HL-60/S4 (cell line): ENCODE measurements around the gene NDUFAF4.

Experiments
- in situ Hi-C: fragments of 300-500 bp; cut with MboI; formaldehyde crosslinking; loops from 2 replicates; pipeline ENCODE4 v1.14.3; 2022; ENCODE audit warnings: low sequenced_read_pairs

NDUFAF4 gene

DNA sequence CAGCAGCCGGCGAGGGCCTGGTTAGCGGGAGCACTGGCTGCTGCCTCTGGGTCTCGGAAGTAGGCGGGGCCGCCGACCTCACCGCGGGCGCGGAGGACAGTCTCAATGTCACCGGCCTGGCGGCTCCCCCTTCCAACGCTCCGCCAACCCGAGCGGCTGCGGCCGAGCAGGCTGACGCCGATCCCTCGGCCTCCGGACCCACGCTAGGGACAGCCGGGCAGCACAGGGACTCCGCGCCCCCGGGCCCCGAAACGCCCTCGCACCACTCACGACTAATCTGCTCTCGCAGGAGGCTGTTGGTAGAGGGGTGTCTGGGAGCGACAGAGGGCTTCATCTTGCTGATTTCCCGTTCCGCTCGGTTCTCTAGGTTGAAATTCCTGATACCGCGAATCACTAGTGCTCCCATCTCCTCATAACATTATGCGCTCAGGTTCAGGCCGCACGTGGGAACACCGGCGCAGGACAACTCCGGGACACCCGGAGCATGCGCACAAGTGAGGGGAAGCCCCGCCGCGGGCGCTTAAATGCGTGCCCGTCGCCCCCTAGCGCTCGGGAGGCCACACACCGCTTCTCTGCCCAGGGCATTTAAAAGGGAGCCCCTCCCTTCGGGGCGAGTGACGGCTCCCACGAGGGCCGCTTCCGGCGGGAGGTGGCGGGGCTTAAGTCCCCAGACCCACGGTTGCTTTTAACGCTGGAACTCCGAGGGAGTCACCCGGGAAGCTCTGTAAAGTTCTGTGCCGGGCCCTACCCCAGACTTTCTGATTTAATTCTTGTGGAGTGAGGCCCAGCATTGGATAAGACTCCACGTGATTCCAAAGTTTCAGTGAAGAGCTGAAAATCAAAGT is at the start of gene NDUFAF4:
NDUFAF4 (minus strand) TSS at position 496 of the 845 bp plus-strand sequence; CDS start at position 406, 90 bp downstream.
- in situ Hi-C loops: no loop called here

DNA sequence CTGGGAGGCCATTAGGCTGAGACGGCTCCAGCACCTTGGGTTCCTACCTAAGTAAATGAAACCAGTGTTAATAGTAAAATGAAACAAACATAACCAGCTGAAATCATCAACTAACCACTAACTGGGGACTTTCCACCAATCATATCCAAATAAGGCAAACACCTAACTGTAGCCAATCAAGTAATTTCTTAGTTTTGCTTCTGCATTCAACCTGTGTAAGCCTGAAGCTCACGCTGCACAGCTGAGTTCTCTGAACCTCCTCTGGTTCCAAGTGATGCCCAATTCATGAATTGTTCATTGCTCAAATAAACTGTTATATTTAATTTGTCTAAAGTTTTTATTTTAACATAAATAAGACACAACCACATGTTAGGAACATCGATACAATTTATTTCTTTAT is 49.4 kb upstream of the NDUFAF4 start:
- in situ Hi-C loops: no loop called here

DNA sequence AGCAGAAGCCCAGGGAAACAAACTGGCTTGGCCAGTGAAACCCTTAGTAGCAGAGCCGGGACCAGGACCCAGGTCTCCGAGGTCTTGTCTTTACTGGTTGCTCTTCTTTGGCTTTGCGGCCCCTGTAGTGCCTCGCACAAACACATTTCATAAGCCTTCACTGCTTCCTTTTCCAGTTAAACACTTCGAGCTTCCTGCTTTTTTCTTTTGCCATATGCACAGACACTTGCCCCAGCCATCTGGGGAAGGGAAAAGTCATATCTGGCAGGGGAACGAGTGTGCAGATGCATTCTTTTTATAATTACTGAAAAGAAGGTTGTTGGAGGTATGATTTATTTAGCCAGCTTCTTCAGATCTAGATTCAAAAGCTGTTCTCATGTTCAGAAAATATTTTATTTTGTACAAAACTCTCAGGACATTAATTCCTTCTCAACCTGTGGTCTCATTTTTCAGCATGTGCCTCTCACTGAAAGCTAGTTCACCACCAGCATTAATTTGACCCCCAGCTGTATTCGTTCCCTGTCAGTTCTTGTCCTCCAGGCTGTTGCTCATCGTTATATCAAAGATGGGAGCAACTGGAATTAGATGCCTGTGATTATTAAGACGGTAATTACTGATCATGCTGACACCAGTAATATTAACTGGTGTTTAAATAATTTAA is 46.0 kb upstream of the NDUFAF4 start:
- in situ Hi-C loops: no loop called here

DNA sequence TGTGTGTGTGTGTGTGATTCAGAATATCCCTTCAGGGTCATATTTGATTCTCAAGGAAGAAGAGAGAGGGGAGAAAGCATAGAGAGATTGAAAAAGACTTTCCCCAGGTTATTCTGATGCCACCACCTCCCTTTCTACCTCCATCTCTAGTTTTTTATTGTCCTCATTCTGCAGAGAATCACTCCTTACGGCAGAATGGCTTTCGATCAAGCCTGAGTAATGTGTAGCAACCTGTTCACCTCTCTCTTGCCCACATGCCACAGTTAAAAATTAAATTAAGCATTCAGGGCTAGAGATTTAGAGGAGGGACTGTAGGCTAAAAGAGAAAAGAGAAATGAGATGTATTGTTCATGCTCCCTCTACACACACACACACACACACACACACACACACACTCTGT is 45.0 kb upstream of the NDUFAF4 start:
- in situ Hi-C loops: no loop called here

DNA sequence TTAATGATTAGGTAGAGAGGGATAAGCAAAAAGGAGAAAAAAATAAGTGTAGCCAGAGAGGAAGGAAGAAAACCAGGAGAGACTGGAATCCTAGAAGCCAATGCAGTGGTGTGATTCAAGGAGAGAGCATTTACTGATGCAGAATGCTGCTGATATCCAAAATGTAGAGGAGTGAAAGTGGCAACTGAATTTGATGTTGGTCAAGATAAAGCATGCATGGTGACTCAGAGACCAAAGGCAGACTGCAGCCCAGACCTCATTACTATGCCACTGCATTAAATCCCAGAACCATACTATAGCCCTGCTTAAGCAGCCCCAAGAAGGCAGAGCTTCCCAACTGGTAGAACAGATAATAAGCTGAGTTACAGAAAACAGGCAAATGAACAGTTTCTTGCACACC is 42.6 kb upstream of the NDUFAF4 start:
- in situ Hi-C loops: no loop called here

DNA sequence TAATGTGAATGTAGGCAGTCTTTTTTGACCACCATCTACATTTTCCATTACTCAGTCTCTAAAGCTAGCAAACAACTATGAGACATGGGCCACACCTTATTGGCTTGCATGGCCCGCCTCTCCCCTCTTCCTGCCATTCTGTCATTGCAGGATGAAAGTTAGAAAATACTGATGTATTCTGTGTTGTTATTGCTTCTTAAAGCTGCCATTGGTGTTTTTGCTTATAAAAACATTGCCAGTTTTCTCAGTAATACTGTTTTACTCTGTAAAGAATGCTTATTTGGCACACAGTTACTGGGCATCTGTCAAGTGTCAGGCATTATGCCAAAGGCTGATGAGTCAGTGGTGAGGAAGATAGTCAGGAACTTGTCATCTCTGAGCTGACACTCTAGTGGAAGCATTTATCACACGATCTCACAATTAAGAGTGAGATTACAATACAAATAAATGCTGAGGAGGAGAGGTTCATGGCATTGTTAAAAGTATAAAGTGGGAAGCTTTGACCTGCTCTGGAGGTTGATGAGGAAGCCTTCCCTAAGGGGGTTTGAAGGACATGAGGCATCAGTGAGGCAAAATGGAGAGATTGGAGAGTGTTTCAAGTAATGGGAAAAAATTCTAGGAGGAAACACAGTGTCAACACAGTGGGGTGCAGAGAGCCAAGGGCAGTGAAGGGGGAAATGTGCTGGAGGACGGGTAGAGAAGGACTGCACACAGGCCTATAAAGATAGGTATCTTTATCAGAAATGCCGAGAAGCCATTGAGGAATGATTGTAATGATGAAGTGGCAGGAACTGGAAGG is 41.5 kb upstream of the NDUFAF4 start:
- in situ Hi-C loops: no loop called here

DNA sequence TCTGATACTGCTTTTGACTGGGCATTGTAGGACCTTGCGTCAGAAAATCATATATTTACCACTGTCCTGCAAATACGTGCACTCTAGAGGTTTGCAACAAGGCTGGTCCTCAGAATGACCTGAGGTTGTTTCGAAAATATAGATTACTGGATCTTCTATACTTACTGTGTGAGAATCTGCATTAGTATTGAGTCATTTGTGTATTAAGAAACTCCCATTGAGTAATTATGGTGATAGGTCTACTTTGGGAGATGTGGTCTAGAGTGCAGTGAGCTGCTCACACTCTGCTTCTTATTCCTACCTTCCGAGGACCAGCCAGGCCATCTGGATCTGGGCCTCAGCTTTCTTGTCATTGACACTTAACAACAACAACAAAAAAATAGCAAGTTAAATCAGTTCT is 36.4 kb upstream of the NDUFAF4 start:
- in situ Hi-C loops: no loop called here

DNA sequence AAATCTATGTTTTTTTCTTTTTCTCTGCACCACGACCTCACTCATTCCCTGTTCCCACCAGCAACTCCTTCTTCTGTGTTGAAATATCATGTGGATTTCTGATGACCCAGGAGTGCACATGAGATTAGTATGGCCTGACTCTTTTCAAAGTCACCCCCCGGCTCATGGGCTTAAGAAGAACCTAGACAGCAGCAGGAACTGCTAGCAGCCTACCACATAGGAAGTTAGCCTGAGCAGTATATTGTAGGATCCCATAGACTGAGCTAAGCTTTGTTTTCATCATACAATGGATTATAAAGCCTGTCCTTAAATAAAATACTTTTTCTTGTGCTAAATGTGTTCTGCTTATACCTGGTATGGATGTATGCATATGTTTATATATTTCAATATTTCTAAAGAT is 33.5 kb upstream of the NDUFAF4 start:
- in situ Hi-C loops: no loop called here

DNA sequence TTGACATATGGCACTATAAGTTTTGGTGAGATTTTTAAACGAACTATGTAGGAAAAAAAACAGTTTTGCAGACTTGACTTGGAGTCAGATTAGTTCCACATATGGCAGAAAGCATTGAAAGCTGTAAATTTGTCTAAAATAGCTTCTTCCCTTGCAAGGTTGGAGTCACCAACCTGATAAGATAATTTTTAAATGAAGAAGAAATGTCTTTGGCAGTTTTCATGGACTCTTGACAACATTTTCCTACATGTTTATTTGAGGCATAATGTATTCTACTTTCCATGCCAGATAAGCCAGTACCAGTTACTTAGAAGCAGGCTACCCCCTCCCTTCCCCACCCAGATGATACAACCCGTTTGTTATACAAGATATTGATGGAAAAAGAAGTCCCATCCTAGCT is 32.0 kb upstream of the NDUFAF4 start:
- in situ Hi-C loops: no loop called here

DNA sequence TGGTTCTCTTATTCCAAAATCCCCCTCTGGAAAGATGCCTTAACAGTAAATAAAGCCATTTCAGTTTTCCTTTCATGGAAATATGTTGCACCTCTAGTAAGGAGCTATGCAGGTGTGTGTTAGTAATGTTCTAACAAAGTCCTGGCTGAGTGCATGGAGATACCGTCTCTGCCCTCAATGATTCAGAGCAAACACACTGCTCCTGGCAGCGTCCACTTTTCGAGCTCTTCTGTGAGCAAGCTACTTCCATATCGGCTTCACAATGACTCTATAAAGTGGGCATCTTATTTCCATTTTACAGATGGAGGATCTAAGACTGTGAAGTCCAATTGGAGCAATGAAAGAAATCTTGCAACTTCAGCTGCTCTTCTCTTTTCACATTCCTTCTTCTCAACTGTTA is 30.0 kb upstream of the NDUFAF4 start:
- in situ Hi-C loops: no loop called here

DNA sequence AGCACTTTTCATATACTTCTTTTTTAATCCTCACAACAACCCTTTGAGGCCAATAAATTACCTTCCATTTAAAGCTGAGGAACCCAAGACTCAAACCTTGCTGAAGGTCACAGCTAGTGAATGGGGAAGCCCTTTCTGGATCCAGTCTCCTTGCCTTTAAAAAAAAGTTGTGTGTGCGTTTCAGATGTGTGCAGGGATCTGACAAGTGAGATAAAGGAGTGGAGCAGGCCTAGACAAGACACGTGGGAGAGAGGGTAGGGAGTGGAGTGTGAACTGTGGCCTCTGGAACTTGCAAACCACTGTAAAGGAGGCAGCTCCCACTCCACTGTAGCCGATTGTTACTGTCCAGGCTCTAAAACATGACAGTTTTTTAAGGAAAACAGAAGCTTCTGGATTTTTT is 28.7 kb upstream of the NDUFAF4 start:
- in situ Hi-C loops: no loop called here

DNA sequence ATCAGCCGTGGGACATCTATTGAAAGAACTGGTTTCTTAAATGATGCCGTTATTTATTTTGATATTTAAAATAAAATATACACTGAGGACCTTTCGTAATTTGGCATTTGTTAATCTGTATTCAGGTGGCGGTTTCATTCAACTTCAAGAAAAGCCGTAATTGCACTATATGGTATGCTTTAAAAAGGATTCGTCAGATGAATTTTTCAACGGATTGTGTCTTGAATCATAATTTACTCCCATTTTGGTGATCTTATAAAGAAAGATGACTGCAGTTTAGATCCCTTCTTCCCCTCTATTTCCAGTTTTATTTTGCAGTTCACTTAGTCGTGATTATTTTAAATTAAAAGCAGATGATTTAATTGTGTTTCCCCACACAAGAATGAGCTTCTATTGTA is 27.6 kb upstream of the NDUFAF4 start:
- in situ Hi-C loops: no loop called here

DNA sequence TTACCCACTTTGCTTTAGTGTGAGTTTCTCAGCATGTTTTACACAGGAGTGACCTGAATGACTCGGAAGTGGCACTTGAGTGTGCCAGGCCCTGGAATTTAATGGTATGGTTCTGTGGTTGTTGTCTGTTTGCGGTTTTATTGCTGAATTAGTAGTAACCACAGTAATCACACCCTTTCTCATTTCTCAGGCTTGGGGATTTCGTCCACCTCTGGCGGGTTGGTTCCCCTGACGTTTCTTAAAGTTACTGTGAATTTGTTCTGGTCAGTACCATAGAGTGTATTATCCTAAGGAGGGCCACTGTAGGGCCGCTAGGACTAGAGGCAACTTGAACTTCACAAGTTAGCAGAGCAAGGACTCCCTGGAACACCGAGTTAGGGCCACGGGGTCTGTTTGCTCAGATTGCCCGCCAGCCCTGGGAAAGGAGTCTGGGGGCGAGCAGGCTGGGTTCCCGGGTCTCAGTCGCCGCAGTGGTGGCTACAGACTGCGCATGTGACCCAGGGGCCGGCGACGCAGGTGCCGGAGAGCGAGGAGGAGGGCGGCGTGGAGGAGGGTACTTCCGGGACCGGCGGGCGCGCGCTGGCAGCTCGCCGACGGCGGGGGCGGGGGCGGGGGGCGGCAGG is 26.3 kb upstream of the NDUFAF4 start:
- in situ Hi-C loops: no loop called here

DNA sequence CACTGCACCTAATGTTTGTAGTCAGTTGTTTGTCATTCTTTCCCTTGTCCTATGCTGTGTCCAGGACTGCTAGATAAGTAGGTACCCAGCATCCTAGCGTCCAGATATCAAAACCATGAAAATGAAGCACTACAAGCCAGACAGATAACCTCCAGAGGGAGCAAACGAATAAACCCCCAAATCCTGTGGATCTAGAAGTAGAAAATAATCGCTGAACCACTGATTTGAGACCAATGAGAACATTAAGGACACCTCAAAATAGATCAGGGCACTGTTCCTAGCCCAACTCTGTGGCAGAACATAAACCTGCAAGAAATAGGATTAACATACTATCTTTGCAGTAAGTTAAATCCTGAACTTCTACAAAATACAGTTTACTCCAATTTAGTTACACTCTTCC is 25.7 kb upstream of the NDUFAF4 start:
- in situ Hi-C loops: no loop called here

DNA sequence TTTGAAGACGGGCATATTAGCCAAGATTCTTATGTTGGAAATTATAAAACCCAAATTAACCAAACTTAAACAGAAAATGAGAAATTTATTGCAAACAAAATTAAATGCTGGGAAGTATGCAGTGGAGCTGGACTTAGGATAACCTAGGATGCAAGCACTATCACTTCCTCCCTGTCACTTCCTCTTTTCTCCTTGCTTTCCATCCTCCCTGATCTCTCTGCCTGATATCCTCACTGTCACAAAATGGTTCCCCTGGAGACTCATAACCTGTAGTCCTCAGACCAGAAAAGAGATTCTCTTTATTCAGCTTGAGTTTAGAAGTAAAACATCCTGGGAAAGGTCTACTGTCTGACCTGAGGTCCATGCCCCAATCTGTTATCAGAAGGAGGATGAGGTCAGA is 19.4 kb upstream of the NDUFAF4 start:
- in situ Hi-C loops: no loop called here

DNA sequence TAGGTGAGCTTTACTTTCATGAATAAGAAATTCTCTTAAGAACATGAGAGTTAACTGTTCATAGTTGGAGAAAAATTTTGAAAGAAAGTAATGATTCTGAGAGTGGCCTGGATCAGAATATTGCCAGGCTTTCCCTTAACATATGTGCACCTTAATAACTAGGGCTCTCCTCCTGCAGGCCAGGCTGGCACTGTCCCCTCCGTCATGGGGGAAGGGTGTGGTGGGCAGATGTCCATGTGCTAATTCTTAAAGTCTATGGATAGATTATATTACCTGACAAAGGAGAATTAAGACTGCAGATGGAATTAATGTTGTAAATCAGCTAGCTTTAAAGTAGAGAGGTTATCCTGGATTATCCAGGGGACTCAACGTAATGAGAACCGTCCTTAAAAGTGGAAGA is 15.9 kb upstream of the NDUFAF4 start:
- in situ Hi-C loops: no loop called here

DNA sequence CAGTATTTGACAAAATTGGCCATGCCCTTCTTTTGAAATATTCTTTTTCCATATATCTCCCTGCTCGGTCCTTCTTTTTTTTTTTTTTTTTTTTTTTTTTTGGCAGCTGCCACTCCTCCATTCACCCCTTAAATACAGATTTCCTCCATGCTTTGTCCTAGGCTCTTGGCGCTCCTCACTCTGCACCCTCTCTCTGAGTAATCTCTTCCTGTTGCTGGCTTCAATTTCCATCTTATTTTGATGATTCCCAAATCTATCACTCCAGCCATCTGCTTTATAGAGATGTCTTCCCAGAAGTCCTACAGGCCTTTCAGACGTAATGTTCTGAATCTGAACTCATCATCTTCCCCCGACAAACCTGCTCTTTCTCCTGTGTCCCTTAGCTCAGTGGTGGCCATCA is 14.1 kb upstream of the NDUFAF4 start:
- in situ Hi-C loops: no loop called here

DNA sequence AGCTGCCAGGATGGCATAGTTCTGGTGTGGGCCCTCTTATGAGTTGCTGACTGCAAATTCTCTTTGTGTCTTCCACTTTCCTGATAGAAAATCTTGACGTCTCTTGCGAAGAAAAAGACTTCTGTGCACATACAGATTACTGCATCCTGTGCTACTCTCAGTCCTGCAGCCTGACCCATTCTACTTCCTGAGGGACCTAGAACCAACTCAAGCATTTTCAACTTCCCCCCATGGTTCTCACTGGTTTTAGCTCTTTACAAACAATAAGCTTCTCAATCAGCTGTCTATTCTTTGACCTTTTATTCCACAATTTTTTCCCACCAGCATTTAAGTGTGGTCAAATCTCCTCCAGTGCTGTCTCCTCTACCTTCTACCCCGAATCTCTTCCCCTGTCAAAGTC is 13.5 kb upstream of the NDUFAF4 start:
- in situ Hi-C loops: no loop called here

DNA sequence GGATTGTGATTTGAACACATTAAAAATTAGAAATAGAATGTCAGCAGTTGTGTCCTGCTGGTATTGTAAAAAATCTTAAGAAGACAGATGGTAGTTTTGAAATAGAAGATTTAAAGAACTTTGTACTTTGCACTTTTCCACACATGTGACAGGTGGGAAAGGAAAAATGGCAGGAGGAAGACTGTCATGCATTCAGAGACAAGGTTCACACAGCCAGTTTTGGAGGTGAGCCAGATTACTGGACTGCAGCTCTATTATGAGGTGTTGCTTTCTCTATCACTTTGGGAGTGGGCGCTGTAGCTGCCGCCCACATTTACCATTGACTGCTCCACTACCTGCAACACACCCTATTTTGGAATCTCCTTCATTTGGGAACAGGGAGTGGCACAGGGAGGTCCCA is 12.1 kb upstream of the NDUFAF4 start:
- in situ Hi-C loops: loop anchor here (10.0 kb wide), 1 partner anchor 145 kb away; no protein-coding TSS in a partner anchor

DNA sequence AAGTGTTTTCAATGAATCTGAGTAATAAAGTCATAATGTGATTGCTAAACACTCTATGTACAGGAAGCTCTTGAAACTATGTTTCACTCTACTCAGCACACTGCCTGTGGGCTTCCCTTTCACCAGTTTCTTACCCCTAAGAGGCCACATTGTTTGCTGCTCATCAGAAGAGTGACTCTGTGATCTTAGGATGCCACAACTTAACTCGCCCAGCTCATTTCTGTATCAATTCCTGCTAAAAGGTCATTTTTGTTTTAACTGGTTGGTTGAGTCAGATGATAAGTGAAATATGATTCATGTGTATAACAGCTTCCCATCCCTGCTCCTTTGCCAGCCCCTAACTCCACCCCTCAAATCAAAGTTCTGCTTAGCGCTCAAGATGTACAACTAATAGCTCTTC is 9.8 kb upstream of the NDUFAF4 start:
- in situ Hi-C loops: loop anchor here (10.0 kb wide), 1 partner anchor 147 kb away; no protein-coding TSS in a partner anchor

DNA sequence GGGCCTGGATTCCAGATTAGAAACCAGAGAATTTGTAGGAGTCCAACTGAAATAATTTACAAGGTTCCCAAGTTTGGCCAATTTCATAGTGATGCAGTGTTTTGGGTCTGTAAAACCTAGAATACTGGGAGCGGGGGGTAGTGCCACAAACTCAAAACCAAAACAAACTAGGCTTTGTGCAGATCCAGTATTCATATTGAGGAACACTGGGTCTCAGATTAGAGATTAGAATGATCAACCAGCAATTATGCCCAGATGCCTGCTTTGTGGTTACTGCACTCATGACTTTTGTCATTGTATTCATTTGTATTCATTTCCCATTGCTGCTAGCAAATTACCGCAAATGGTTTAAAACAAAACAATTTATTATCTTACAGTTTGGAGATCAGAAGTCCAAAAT is 3.2 kb upstream of the NDUFAF4 start:
- in situ Hi-C loops: loop anchor here (10.0 kb wide), 1 partner anchor 154 kb away; no protein-coding TSS in a partner anchor
